GM21619 (cell line): ENCODE results near the gene MYOCD.

ENCODE experiments used
- ATAC-seq: cut with Tn5 transposase; IDR thresholded peaks from one replicate; pipeline ENCODE4 v1.9.1; 2021; ENCODE audit not compliant: unreplicated experiment

The MYOCD gene

GRCh38 chr17:12693640-12694039, 27.9 kb downstream of the MYOCD start:
- ATAC-seq, result no peak

GRCh38 chr17:12706070-12706469, 40.4 kb downstream of the MYOCD start:
- no peak for ATAC-seq

GRCh38 chr17:12709063-12709462, 43.4 kb downstream of the MYOCD start:
- ATAC-seq, result no peak

- no peak for ATAC-seq
Measured at GRCh38 chr17:12712415-12712814, 46.7 kb downstream of the MYOCD start.

GRCh38 chr17:12712941-12713340, 47.3 kb downstream of the MYOCD start:
- ATAC-seq, result no peak

- ATAC-seq, result no peak
Measured at GRCh38 chr17:12719948-12720347, 54.3 kb downstream of the MYOCD start.

GRCh38 chr17:12721581-12721980, 55.9 kb downstream of the MYOCD start:
- no peak for ATAC-seq

- no peak for ATAC-seq
Measured at GRCh38 chr17:12722282-12722681, 56.6 kb downstream of the MYOCD start.

GRCh38 chr17:12726131-12726530, 60.4 kb downstream of the MYOCD start:
- no peak for ATAC-seq

- no peak for ATAC-seq
Measured at GRCh38 chr17:12727076-12727760, 61.5 kb downstream of the MYOCD start.

- no peak for ATAC-seq
Measured at GRCh38 chr17:12727881-12728280, 62.2 kb downstream of the MYOCD start.

GRCh38 chr17:12729086-12729485, 63.4 kb downstream of the MYOCD start:
- ATAC-seq, result no peak

GRCh38 chr17:12730421-12730820, 64.7 kb downstream of the MYOCD start:
- no peak for ATAC-seq

- no peak for ATAC-seq
Measured at GRCh38 chr17:12730931-12731521, 65.3 kb downstream of the MYOCD start.

- no peak for ATAC-seq
Measured at GRCh38 chr17:12731839-12732238, 66.1 kb downstream of the MYOCD start.

GRCh38 chr17:12732366-12732765, 66.7 kb downstream of the MYOCD start:
- no peak for ATAC-seq

- ATAC-seq, result no peak
Measured at GRCh38 chr17:12734926-12735325, 69.2 kb downstream of the MYOCD start.

GRCh38 chr17:12735517-12735916, 69.8 kb downstream of the MYOCD start:
- no peak for ATAC-seq

- ATAC-seq, result no peak
Measured at GRCh38 chr17:12736526-12736925, 70.8 kb downstream of the MYOCD start.

GRCh38 chr17:12737740-12738469, 72.2 kb downstream of the MYOCD start:
- ATAC-seq, result no peak

GRCh38 chr17:12738624-12739023, 72.9 kb downstream of the MYOCD start:
- ATAC-seq, result no peak

- no peak for ATAC-seq
Measured at GRCh38 chr17:12739500-12739899, 73.8 kb downstream of the MYOCD start.
